ENCODE results near the gene IL10. TPM values are rescaled to one million over a fixed set of nuclear protein-coding genes. Genes with fewer than 3 reads are reported as not detected.
"Not testable (repeated sequence)": the region's sequence is repeated elsewhere in the genome, so short reads cannot be mapped to it uniquely, and the experiment has no call there.

Gene IL10
- total and polyA plus RNA-seq, 4 donors: 0.23 to 3.1 (median 0.87) TPM

- Histone ChIP-seq H3K4me1 (ENCODE audit: control insufficient read depth, insufficient read depth, low read length) (no peaks in the 10 kb centered on the region), H3K9me3 (ENCODE audit: control insufficient read depth, insufficient read depth, low read length) (no peaks in the 10 kb centered on the region), H3K27ac (ENCODE audit: low read depth, low read length) (no peak overlapping the region), H3K36me3 (ENCODE audit: control insufficient read depth, insufficient read depth, low read length) (no peaks in the 10 kb centered on the region), H3K4me3 (ENCODE audit: low read depth, low read length) (no peak overlapping the region), H3K27me3 (ENCODE audit: control insufficient read depth, insufficient read depth, low read length) (no peaks in the 10 kb centered on the region)
- no peak for DNase-seq (ENCODE audit: low read depth in 4 of 6, low spot score in 6 of 6)
- whole genome bisulfite sequencing (ENCODE audit: insufficient coverage): 93% methylated on average over 17 of the region's 17 CpGs
Measured at GRCh38 chr1:206784471-206784903, 12.2 kb upstream of the IL10 start.

GRCh38 chr1:206783506-206783905 is 11.2 kb upstream of the IL10 start:
- 99% methylated on average over 6 of the region's 7 CpGs for WGBS (ENCODE audit: insufficient coverage)
- no peaks in the 10 kb centered on the region for H3K4me1 ChIP-seq (ENCODE audit: control insufficient read depth, insufficient read depth, low read length)
- no peaks in the 10 kb centered on the region for H3K9me3 ChIP-seq (ENCODE audit: control insufficient read depth, insufficient read depth, low read length)
- H3K27me3 ChIP-seq (ENCODE audit: control insufficient read depth, insufficient read depth, low read length): no peaks in the 10 kb centered on the region
- DNase-seq (ENCODE audit: low read depth in 4 of 6, low spot score in 6 of 6): no peak
- H3K36me3 ChIP-seq (ENCODE audit: control insufficient read depth, insufficient read depth, low read length): no peaks in the 10 kb centered on the region
- no peak overlapping the region for H3K27ac ChIP-seq (ENCODE audit: low read depth, low read length)
- no peak overlapping the region for H3K4me3 ChIP-seq (ENCODE audit: low read depth, low read length)

- Histone ChIP-seq H3K9me3 (ENCODE audit: control insufficient read depth, insufficient read depth, low read length) (no peaks in the 10 kb centered on the region), H3K36me3 (ENCODE audit: control insufficient read depth, insufficient read depth, low read length) (no peaks in the 10 kb centered on the region), H3K27ac (ENCODE audit: low read depth, low read length) (no peak overlapping the region), H3K4me3 (ENCODE audit: low read depth, low read length) (no peak overlapping the region), H3K4me1 (ENCODE audit: control insufficient read depth, insufficient read depth, low read length) (no peaks in the 10 kb centered on the region), H3K27me3 (ENCODE audit: control insufficient read depth, insufficient read depth, low read length) (no peaks in the 10 kb centered on the region)
- WGBS (ENCODE audit: insufficient coverage): 100% methylated on average over 2 of the region's 2 CpGs
- no peak for DNase-seq (ENCODE audit: low read depth in 4 of 6, low spot score in 6 of 6)
Measured at GRCh38 chr1:206782448-206782847, 10.2 kb upstream of the IL10 start.

GRCh38 chr1:206779638-206780037 is 7.3 kb upstream of the IL10 start:
- Histone ChIP-seq H3K36me3 (ENCODE audit: control insufficient read depth, insufficient read depth, low read length) (no peaks in the 10 kb centered on the region), H3K9me3 (ENCODE audit: control insufficient read depth, insufficient read depth, low read length) (no peaks in the 10 kb centered on the region), H3K4me3 (ENCODE audit: low read depth, low read length) (no peak overlapping the region), H3K27ac (ENCODE audit: low read depth, low read length) (no peak overlapping the region), H3K27me3 (ENCODE audit: control insufficient read depth, insufficient read depth, low read length) (no peaks in the 10 kb centered on the region), H3K4me1 (ENCODE audit: control insufficient read depth, insufficient read depth, low read length) (no peaks in the 10 kb centered on the region)
- WGBS (ENCODE audit: insufficient coverage): 70% methylated on average over 2 of the region's 2 CpGs
- DNase-seq (ENCODE audit: low read depth in 4 of 6, low spot score in 6 of 6): no peak

- DNase-seq (ENCODE audit: low read depth in 4 of 6, low spot score in 6 of 6); H3K27ac ChIP-seq (ENCODE audit: low read depth, low read length); H3K4me1 ChIP-seq (ENCODE audit: control insufficient read depth, insufficient read depth, low read length); H3K9me3 ChIP-seq (ENCODE audit: control insufficient read depth, insufficient read depth, low read length); H3K36me3 ChIP-seq (ENCODE audit: control insufficient read depth, insufficient read depth, low read length); H3K4me3 ChIP-seq (ENCODE audit: low read depth, low read length); H3K27me3 ChIP-seq (ENCODE audit: control insufficient read depth, insufficient read depth, low read length): not testable (repeated sequence)
- 89% methylated on average over 4 of the region's 6 CpGs for WGBS (ENCODE audit: insufficient coverage)
Measured at GRCh38 chr1:206778911-206779310, 6.6 kb upstream of the IL10 start.

- no peak overlapping the region for H3K27ac ChIP-seq (ENCODE audit: low read depth, low read length)
- H3K9me3 ChIP-seq (ENCODE audit: control insufficient read depth, insufficient read depth, low read length): no peaks in the 10 kb centered on the region
- H3K4me3 ChIP-seq (ENCODE audit: low read depth, low read length): no peak overlapping the region
- H3K27me3 ChIP-seq (ENCODE audit: control insufficient read depth, insufficient read depth, low read length): no peaks in the 10 kb centered on the region
- WGBS (ENCODE audit: insufficient coverage): 89% methylated on average over 6 of the region's 7 CpGs
- H3K4me1 ChIP-seq (ENCODE audit: control insufficient read depth, insufficient read depth, low read length): no peaks in the 10 kb centered on the region
- DNase-seq (ENCODE audit: low read depth in 4 of 6, low spot score in 6 of 6): no peak
- H3K36me3 ChIP-seq (ENCODE audit: control insufficient read depth, insufficient read depth, low read length): no peaks in the 10 kb centered on the region
Measured at GRCh38 chr1:206778031-206778430, 5.7 kb upstream of the IL10 start.

- H3K27ac ChIP-seq (ENCODE audit: low read depth, low read length): no peak overlapping the region
- H3K27me3 ChIP-seq (ENCODE audit: control insufficient read depth, insufficient read depth, low read length): no peaks in the 10 kb centered on the region
- WGBS (ENCODE audit: insufficient coverage): no CpG with 5 or more reads among the region's 4 CpGs
- H3K36me3 ChIP-seq (ENCODE audit: control insufficient read depth, insufficient read depth, low read length): no peaks in the 10 kb centered on the region
- H3K4me1 ChIP-seq (ENCODE audit: control insufficient read depth, insufficient read depth, low read length): no peaks in the 10 kb centered on the region
- DNase-seq (ENCODE audit: low read depth in 4 of 6, low spot score in 6 of 6): no peak
- H3K9me3 ChIP-seq (ENCODE audit: control insufficient read depth, insufficient read depth, low read length): no peaks in the 10 kb centered on the region
- H3K4me3 ChIP-seq (ENCODE audit: low read depth, low read length): no peak overlapping the region
Measured at GRCh38 chr1:206776229-206776628, 3.9 kb upstream of the IL10 start.

GRCh38 chr1:206774093-206774492 is 1.8 kb upstream of the IL10 start:
- no peak for DNase-seq (ENCODE audit: low read depth in 4 of 6, low spot score in 6 of 6)
- Histone ChIP-seq H3K9me3 (ENCODE audit: control insufficient read depth, insufficient read depth, low read length) (no peaks in the 10 kb centered on the region), H3K27ac (ENCODE audit: low read depth, low read length) (no peak overlapping the region), H3K4me1 (ENCODE audit: control insufficient read depth, insufficient read depth, low read length) (no peaks in the 10 kb centered on the region), H3K36me3 (ENCODE audit: control insufficient read depth, insufficient read depth, low read length) (no peaks in the 10 kb centered on the region), H3K4me3 (ENCODE audit: low read depth, low read length) (no peak overlapping the region), H3K27me3 (ENCODE audit: control insufficient read depth, insufficient read depth, low read length) (no peaks in the 10 kb centered on the region)
- 79% methylated on average over 3 of the region's 3 CpGs for WGBS (ENCODE audit: insufficient coverage)

- no peak for DNase-seq (ENCODE audit: low read depth in 4 of 6, low spot score in 6 of 6)
- WGBS (ENCODE audit: insufficient coverage): 78% methylated on average over 2 of the region's 4 CpGs
- no peak overlapping the region for H3K4me3 ChIP-seq (ENCODE audit: low read depth, low read length)
- no peak overlapping the region for H3K27ac ChIP-seq (ENCODE audit: low read depth, low read length)
- H3K9me3 ChIP-seq (ENCODE audit: control insufficient read depth, insufficient read depth, low read length): no peaks in the 10 kb centered on the region
- H3K36me3 ChIP-seq (ENCODE audit: control insufficient read depth, insufficient read depth, low read length): no peaks in the 10 kb centered on the region
- no peaks in the 10 kb centered on the region for H3K27me3 ChIP-seq (ENCODE audit: control insufficient read depth, insufficient read depth, low read length)
- H3K4me1 ChIP-seq (ENCODE audit: control insufficient read depth, insufficient read depth, low read length): no peaks in the 10 kb centered on the region
Measured at GRCh38 chr1:206771338-206771692, 979 bp downstream of the IL10 start.

GRCh38 chr1:206770531-206771337 is 1.6 kb downstream of the IL10 start, which contains the start of gene IL19:
IL19 (plus strand) TSS chr1:206770773; CDS start chr1:206836663, 65,890 bp downstream.
- 66% methylated on average over 5 of the region's 9 CpGs for WGBS (ENCODE audit: insufficient coverage)
- Histone ChIP-seq H3K36me3 (ENCODE audit: control insufficient read depth, insufficient read depth, low read length) (no peaks in the 10 kb centered on the region), H3K4me3 (ENCODE audit: low read depth, low read length) (no peak within 1 kb of the TSS), H3K9me3 (ENCODE audit: control insufficient read depth, insufficient read depth, low read length) (no peaks in the 10 kb centered on the region), H3K27ac (ENCODE audit: low read depth, low read length) (no peak within 1 kb of the TSS), H3K4me1 (ENCODE audit: control insufficient read depth, insufficient read depth, low read length) (no peaks in the 10 kb centered on the region), H3K27me3 (ENCODE audit: control insufficient read depth, insufficient read depth, low read length) (no peaks in the 10 kb centered on the region)
- no peak for DNase-seq (ENCODE audit: low read depth in 4 of 6, low spot score in 6 of 6)

All from spinal cord (tissue), 10 donors.